Common myeloid progenitor, CD34-positive (primary cell): ENCODE results near the gene MLXIP.
"Not testable (repeated sequence)": the region's sequence is repeated elsewhere in the genome, so short reads cannot be mapped to it uniquely, and the experiment has no call there.

ENCODE experiments used
- CTCF ChIA-PET: fragments of 350-600 bp; sonication (Branson Sonifier 250); formaldehyde crosslinking; loops from one replicate; lab custom pipeline; 2021; ENCODE audit warnings: antibody characterized with exemption; lab: Charles Lee
- POLR2A ChIA-PET: fragments of 350-600 bp; sonication (Branson Sonifier 250); formaldehyde crosslinking; loops from one replicate; lab custom pipeline; 2021; ENCODE audit warnings: antibody characterized with exemption; lab: Charles Lee
- DNase-seq, 3 donors: peaks; one replicate each; pipeline versions ENCODE4 v3.0.0 to v3.0.0-alpha.2; 2013
- H3K27ac ChIP-seq, 2 experiments: 1 replicate in 1 of 2; 2 replicates in 1 of 2; pipeline ENCODE4 v1.7.0; 2013; ENCODE audit warnings: inconsistent platforms in 2 of 2, low read length in 2 of 2, mild to moderate bottlenecking in 2 of 2, low read depth in 1 of 2, moderate library complexity in 1 of 2; ENCODE audit not compliant: severe bottlenecking in 2 of 2, insufficient read depth in 1 of 2, poor library complexity in 1 of 2
- H3K27me3 ChIP-seq, 5 experiments: replicated peaks in 2 of 5; 1 replicate in 3 of 5; 2 replicates in 2 of 5; pipeline versions ENCODE4 v1.6.1 to v1.7.0; 2013; ENCODE audit warnings: low read length in 4 of 5, mild to moderate bottlenecking in 2 of 5, moderate library complexity in 2 of 5, inconsistent platforms in 1 of 5; ENCODE audit not compliant: insufficient read depth in 5 of 5, control insufficient read depth in 4 of 5
- H3K36me3 ChIP-seq, 4 experiments: 1 replicate in 2 of 4; 2 replicates in 2 of 4; pipeline versions ENCODE4 v1.6.1 to v1.7.0; 2013; ENCODE audit warnings: low read length in 3 of 4, control low read depth in 1 of 4, mild to moderate bottlenecking in 1 of 4; ENCODE audit not compliant: control insufficient read depth in 4 of 4, insufficient read depth in 4 of 4
- H3K4me1 ChIP-seq, 4 experiments: 1 replicate in 3 of 4; 2 replicates in 1 of 4; pipeline versions ENCODE4 v1.6.1 to v1.7.1; 2013; ENCODE audit warnings: low read length in 3 of 4, mild to moderate bottlenecking in 3 of 4, control low read depth in 1 of 4, inconsistent platforms in 1 of 4, moderate library complexity in 1 of 4; ENCODE audit not compliant: control insufficient read depth in 4 of 4, insufficient read depth in 4 of 4; ENCODE audit errors: control extremely low read depth in 1 of 4
- H3K4me3 ChIP-seq, 7 experiments: 1 replicate in 4 of 7; 2 replicates in 3 of 7; pipeline versions ENCODE4 v1.5.1 to v1.7.0; 2013; ENCODE audit warnings: mild to moderate bottlenecking in 7 of 7, low read length in 6 of 7, moderate library complexity in 6 of 7, inconsistent platforms in 2 of 7, low read depth in 2 of 7, control low read depth in 1 of 7; ENCODE audit not compliant: insufficient read depth in 4 of 7, control insufficient read depth in 1 of 7; ENCODE audit errors: extremely low read depth in 1 of 7
- H3K9me3 ChIP-seq, 5 experiments: 1 replicate in 4 of 5; 2 replicates in 1 of 5; pipeline versions ENCODE4 v1.6.1 to v1.7.1; 2013; ENCODE audit warnings: low read length in 4 of 5, mild to moderate bottlenecking in 2 of 5, inconsistent platforms in 1 of 5, low read depth in 1 of 5, moderate library complexity in 1 of 5; ENCODE audit not compliant: control insufficient read depth in 4 of 5, insufficient read depth in 2 of 5; ENCODE audit errors: control extremely low read depth in 1 of 5
- WGBS: methylation state at CpG from one replicate; pipeline ENCODE4 v1.1.5; 2013; ENCODE audit not compliant: insufficient coverage; 5-methylcytosine and 5-hydroxymethylcytosine counted together

MLXIP gene

GRCh38 chr12:122031342-122032216 lies 47.0 kb upstream of the MLXIP start:
- 79% methylated on average over 16 of the region's 21 CpGs for WGBS
- no peaks in the 10 kb centered on the region for H3K9me3 ChIP-seq
- no peaks in the 10 kb centered on the region for H3K27me3 ChIP-seq
- DNase-seq = peak in 2 of 3 donors; percentile 53 to 60
- peaks cover 0 to 11% (median 3%) of the 10 kb centered on the region in 4 experiments for H3K4me1 ChIP-seq
- POLR2A ChIA-PET = interaction anchor here (1.3 kb wide), 1 partner anchor 10 kb away, joined by 3 read pairs; the partner anchor contains the start of gene BCL7A
- H3K27ac ChIP-seq = no peak overlapping the region
- H3K36me3 ChIP-seq = peaks cover 7 to 28% (median 25%) of the 10 kb centered on the region in 4 experiments
- CTCF ChIA-PET = interaction anchor here (0.6 to 1.5 kb wide), 9 partner anchors 10 to 881 kb away, joined by 3 read pairs; partner anchors contain the start of genes BCL7A and CFAP251
- H3K4me3 ChIP-seq = no peak overlapping the region

GRCh38 chr12:122032580-122032979 lies 46.0 kb upstream of the MLXIP start:
- Histone ChIP-seq H3K4me1 (peaks cover 0 to 11% (median 3%) of the 10 kb centered on the region in 4 experiments), H3K4me3 (no peak overlapping the region)

GRCh38 chr12:122035292-122035691 lies 43.3 kb upstream of the MLXIP start:
- Histone ChIP-seq H3K36me3 (peaks cover 18 to 45% (median 37%) of the 10 kb centered on the region in 4 experiments), H3K27ac (no peak overlapping the region), H3K9me3 (no peaks in the 10 kb centered on the region), H3K4me3 (no peak overlapping the region), H3K4me1 (no peaks in the 10 kb centered on the region), H3K27me3 (no peaks in the 10 kb centered on the region)
- ChIA-PET POLR2A (no interaction called here), CTCF (no interaction called here)
- 93% methylated on average over 8 of the region's 8 CpGs for WGBS
- DNase-seq = no peak

More at GRCh38 chr12:122032580-122032979, 46.0 kb upstream of the MLXIP start:
- no peak overlapping the region for H3K27ac ChIP-seq
- H3K9me3 ChIP-seq = no peaks in the 10 kb centered on the region
- peaks cover 11 to 36% (median 32%) of the 10 kb centered on the region in 4 experiments for H3K36me3 ChIP-seq
- 95% methylated on average over 9 of the region's 11 CpGs for WGBS
- CTCF ChIA-PET = interaction anchor here (0.8 to 1.5 kb wide), 6 partner anchors 21 to 180 kb away, joined by 3 to 4 read pairs (median 3); no protein-coding TSS in a partner anchor
- POLR2A ChIA-PET = interaction anchor here (0.6 kb wide), 1 partner anchor 98 kb away, joined by 3 read pairs; no protein-coding TSS in a partner anchor
- H3K27me3 ChIP-seq = no peaks in the 10 kb centered on the region
- DNase-seq = no peak

- peaks cover 16 to 53% (median 41%) of the 10 kb centered on the region in 4 experiments for H3K36me3 ChIP-seq
- DNase-seq = no peak
- no peaks in the 10 kb centered on the region for H3K9me3 ChIP-seq
- 100% methylated on average over 4 of the region's 6 CpGs for WGBS
- CTCF ChIA-PET = interaction anchor here (0.6 kb wide), 1 partner anchor 10 kb away, joined by 3 read pairs; no protein-coding TSS in a partner anchor
- no peak overlapping the region for H3K4me3 ChIP-seq
- no peak overlapping the region for H3K27ac ChIP-seq
- no peaks in the 10 kb centered on the region for H3K4me1 ChIP-seq
- POLR2A ChIA-PET = no interaction called here
- H3K27me3 ChIP-seq = no peaks in the 10 kb centered on the region
Observed at GRCh38 chr12:122036153-122036552, 42.4 kb upstream of the MLXIP start.

GRCh38 chr12:122040579-122041386 lies 37.8 kb upstream of the MLXIP start:
- CTCF ChIA-PET = interaction anchor here (2.1 kb wide), 1 partner anchor 82 kb away, joined by 8 read pairs; no protein-coding TSS in a partner anchor

GRCh38 chr12:122041458-122041857 lies 37.1 kb upstream of the MLXIP start:
- Histone ChIP-seq H3K36me3 (peaks cover 18 to 66% (median 50%) of the 10 kb centered on the region in 4 experiments), H3K9me3 (peaks cover 0 to 11% (median 0%) of the 10 kb centered on the region in 5 experiments)
- CTCF ChIA-PET = interaction anchor here (2.1 kb wide), 1 partner anchor 82 kb away, joined by 8 read pairs; no protein-coding TSS in a partner anchor
- H3K27ac ChIP-seq, H3K4me3 ChIP-seq, DNase-seq, H3K27me3 ChIP-seq, POLR2A ChIA-PET, H3K4me1 ChIP-seq: not testable (repeated sequence)
- 100% methylated on average over 2 of the region's 3 CpGs for WGBS

More at GRCh38 chr12:122040579-122041386, 37.8 kb upstream of the MLXIP start:
- peaks cover 19 to 66% (median 51%) of the 10 kb centered on the region in 4 experiments for H3K36me3 ChIP-seq
- peaks cover 0 to 11% (median 0%) of the 10 kb centered on the region in 5 experiments for H3K9me3 ChIP-seq
- POLR2A ChIA-PET = no interaction called here
- no peak for DNase-seq
- 92% methylated on average over 17 of the region's 21 CpGs for WGBS
- H3K4me3 ChIP-seq = no peak overlapping the region
- H3K27ac ChIP-seq = no peak overlapping the region
- H3K4me1 ChIP-seq = no peaks in the 10 kb centered on the region
- no peaks in the 10 kb centered on the region for H3K27me3 ChIP-seq
